WTC11 (cell line): ENCODE results near the gene NFATC2IP. TPM values are rescaled to one million over a fixed set of nuclear protein-coding genes. Genes with fewer than 3 reads are reported as not detected.
A peak's percentile ranks its signal among the peaks of the same experiment; 100 is the strongest.

ENCODE experiments used
- ATAC-seq: fragments of 200-7000 bp; cut with Tn5 transposase; 2 replicates; pipeline ENCODE4 v1.10.0; 2021; ENCODE audit warnings: mild to moderate bottlenecking, moderate library complexity
- Bru-seq: library from RNA; stranded (reverse); fragments of 400-500 nt; gene quantifications from one replicate; lab custom pipeline; 2021; lab: Mats Ljungman, UMichigan
- CTCF ChIA-PET: fragments of 300-600 bp; sonication (Branson Sonifier 250); formaldehyde crosslinking; loops from one replicate; lab custom pipeline; 2021; ENCODE audit warnings: antibody characterized with exemption; lab: Charles Lee
- POLR2A ChIA-PET: fragments of 350-600 bp; sonication (Branson Sonifier 250); formaldehyde crosslinking; loops from one replicate; lab custom pipeline; 2021; ENCODE audit warnings: antibody characterized with exemption; lab: Charles Lee
- DNase-seq: peaks from one replicate; pipeline ENCODE4 v3.0.0; 2021; ENCODE audit warnings: low spot score
- H3K27ac Mint-ChIP-seq: 2 replicates; pipeline ENCODE4 v1.8.0; 2021; ENCODE audit warnings: mixed read lengths
- H3K27me3 Mint-ChIP-seq: 2 replicates; pipeline ENCODE4 v1.8.0; 2021; ENCODE audit warnings: low read depth, mild to moderate bottlenecking, moderate library complexity, mixed read lengths
- H3K36me3 Mint-ChIP-seq: 2 replicates; pipeline ENCODE4 v1.8.0; 2021; ENCODE audit warnings: mixed read lengths
- H3K4me1 Mint-ChIP-seq: 2 replicates; pipeline ENCODE4 v1.8.0; 2022; ENCODE audit warnings: mixed read lengths
- H3K4me3 Mint-ChIP-seq: 2 replicates; pipeline ENCODE4 v1.8.0; 2021; ENCODE audit warnings: mild to moderate bottlenecking, moderate library complexity, mixed read lengths
- H3K9me3 Mint-ChIP-seq: 2 replicates; pipeline ENCODE4 v1.8.0; 2021; ENCODE audit warnings: mixed read lengths
- ARID4B ChIP-seq: sonication (generic); formaldehyde crosslinking; IDR thresholded peaks from 2 replicates; pipeline ENCODE4 v1.8.0; 2023; ENCODE audit warnings: missing genetic modification reagents, mild to moderate bottlenecking, borderline replicate concordance
- CBFB ChIP-seq: sonication (generic); formaldehyde crosslinking; IDR thresholded peaks from 2 replicates; pipeline ENCODE4 v1.8.1; 2022; ENCODE audit warnings: mild to moderate bottlenecking, low read depth, missing genetic modification reagents
- ERG ChIP-seq: fragments of 250-450 bp; sonication (Bioruptor Pico); IDR thresholded peaks from 2 replicates; pipeline ENCODE4 v1.8.0; 2021; ENCODE audit warnings: mild to moderate bottlenecking
- FOXK1 ChIP-seq: sonication (generic); formaldehyde crosslinking; IDR thresholded peaks from 2 replicates; pipeline ENCODE4 v1.8.0; 2022; ENCODE audit warnings: mild to moderate bottlenecking, moderate library complexity, missing genetic modification reagents
- IRF1 ChIP-seq: sonication (generic); formaldehyde crosslinking; IDR thresholded peaks from 2 replicates; pipeline ENCODE4 v1.8.0; 2023; ENCODE audit warnings: missing genetic modification reagents
- IRF2 ChIP-seq: sonication (generic); formaldehyde crosslinking; IDR thresholded peaks from 2 replicates; pipeline ENCODE4 v1.8.0; 2022; ENCODE audit warnings: low read depth, missing genetic modification reagents, borderline replicate concordance
- JUN ChIP-seq: sonication (generic); formaldehyde crosslinking; IDR thresholded peaks from 2 replicates; pipeline ENCODE4 v1.8.0; 2023; ENCODE audit warnings: mild to moderate bottlenecking, missing genetic modification reagents
- MXD4 ChIP-seq: fragments of 250-450 bp; sonication (Bioruptor Pico); IDR thresholded peaks from 2 replicates; pipeline ENCODE4 v1.8.0; 2021; ENCODE audit warnings: mild to moderate bottlenecking, moderate library complexity, borderline replicate concordance
- MYBL2 ChIP-seq: sonication (generic); formaldehyde crosslinking; IDR thresholded peaks from 2 replicates; pipeline ENCODE4 v1.8.1; 2023; ENCODE audit warnings: mild to moderate bottlenecking, moderate library complexity, missing genetic modification reagents
- NFE2L1 ChIP-seq: sonication (generic); formaldehyde crosslinking; IDR thresholded peaks from 2 replicates; pipeline ENCODE4 v1.8.1; 2023; ENCODE audit warnings: missing genetic modification reagents
- NFYB ChIP-seq: sonication (generic); formaldehyde crosslinking; conservative IDR thresholded peaks from 2 replicates; pipeline ENCODE4 v1.8.0; 2022; ENCODE audit warnings: low read depth, missing genetic modification reagents
- NR1H2 ChIP-seq: sonication (generic); formaldehyde crosslinking; IDR thresholded peaks from 2 replicates; pipeline ENCODE4 v1.9.0; 2021; ENCODE audit warnings: mild to moderate bottlenecking, moderate library complexity, missing genetic modification reagents
- NR2C2 ChIP-seq: sonication (generic); formaldehyde crosslinking; IDR thresholded peaks from 2 replicates; pipeline ENCODE4 v1.8.0; 2022; ENCODE audit warnings: mild to moderate bottlenecking, missing genetic modification reagents
- SP1 ChIP-seq: sonication (generic); formaldehyde crosslinking; conservative IDR thresholded peaks from 2 replicates; pipeline ENCODE4 v1.8.1; 2022; ENCODE audit warnings: missing genetic modification reagents
- TEAD1 ChIP-seq: sonication (generic); formaldehyde crosslinking; IDR thresholded peaks from 2 replicates; pipeline ENCODE4 v1.8.0; 2022; ENCODE audit warnings: mild to moderate bottlenecking, missing genetic modification reagents
- ZNF121 ChIP-seq: sonication (generic); formaldehyde crosslinking; IDR thresholded peaks from 2 replicates; pipeline ENCODE4 v1.8.0; 2023; ENCODE audit warnings: missing genetic modification reagents
- ZNF138 ChIP-seq: sonication (generic); formaldehyde crosslinking; conservative IDR thresholded peaks from 2 replicates; pipeline ENCODE4 v1.8.1; 2022; ENCODE audit warnings: mild to moderate bottlenecking, moderate library complexity, missing genetic modification reagents
- ZNF671 ChIP-seq: fragments of 250-450 bp; sonication (Bioruptor Pico); IDR thresholded peaks from 2 replicates; pipeline ENCODE4 v1.8.0; 2021; ENCODE audit warnings: mild to moderate bottlenecking
- long read RNA-seq, 3 experiments: library from RNA in 1 of 3; library from capped mRNA in 1 of 3; library from polyadenylated mRNA in 1 of 3; unstranded in 2 of 3; stranded (forward) in 1 of 3; transcript quantifications; one replicate each; pipeline ENCODE4 v2.0.0, GENCODE V29; 2021
- total RNA-seq: library from RNA; stranded (reverse); gene quantifications from 3 replicates; pipeline ENCODE4 v1.2.3, GENCODE V29; 2021
- TF ChIP-seq, protein P1 (sequence below): sonication (generic); formaldehyde crosslinking; IDR thresholded peaks from 2 replicates; pipeline ENCODE4 v1.8.0; 2022; ENCODE audit warnings: mild to moderate bottlenecking, missing genetic modification reagents
- TF ChIP-seq, protein P2 (sequence below): sonication (generic); formaldehyde crosslinking; IDR thresholded peaks from 2 replicates; pipeline ENCODE4 v1.8.0; 2022; ENCODE audit warnings: mild to moderate bottlenecking, missing genetic modification reagents
- TF ChIP-seq, protein P3 (sequence below): sonication (generic); formaldehyde crosslinking; IDR thresholded peaks from 2 replicates; pipeline ENCODE4 v1.8.1; 2023; ENCODE audit warnings: mild to moderate bottlenecking, missing genetic modification reagents, moderate library complexity
- TF ChIP-seq, protein P4 (sequence below): sonication (generic); formaldehyde crosslinking; IDR thresholded peaks from 2 replicates; pipeline ENCODE4 v1.8.0; 2022; ENCODE audit warnings: mild to moderate bottlenecking, missing genetic modification reagents
- TF ChIP-seq, protein P5 (sequence below): sonication (generic); formaldehyde crosslinking; conservative IDR thresholded peaks from 2 replicates; pipeline ENCODE4 v1.8.1; 2022; ENCODE audit warnings: mild to moderate bottlenecking, missing genetic modification reagents

NFATC2IP gene
- total RNA-seq (60.7 to 66.6 TPM (median 64.0 TPM) in 3 replicates), Bru-seq, nascent RNA (percentile 90 among the genes with signal in this experiment)
- long read RNA-seq, experiment 1, full-length matches to known transcripts = 122 of 193 reads
- long read RNA-seq, experiment 1, partial matches to known transcripts = 13 of 193 reads
- long read RNA-seq, experiment 1, other reads (novel, unspliced or antisense) = 58 of 193 reads
- long read RNA-seq, experiment 2, full-length matches to known transcripts = 15 of 36 reads
- long read RNA-seq, experiment 2, partial matches to known transcripts = 6 of 36 reads
- long read RNA-seq, experiment 2, other reads (novel, unspliced or antisense) = 15 of 36 reads
- long read RNA-seq, experiment 3, full-length matches to known transcripts = 1 of 6 reads
- long read RNA-seq, experiment 3, partial matches to known transcripts = 1 of 6 reads
- long read RNA-seq, experiment 3, other reads (novel, unspliced or antisense) = 4 of 6 reads

DNA sequence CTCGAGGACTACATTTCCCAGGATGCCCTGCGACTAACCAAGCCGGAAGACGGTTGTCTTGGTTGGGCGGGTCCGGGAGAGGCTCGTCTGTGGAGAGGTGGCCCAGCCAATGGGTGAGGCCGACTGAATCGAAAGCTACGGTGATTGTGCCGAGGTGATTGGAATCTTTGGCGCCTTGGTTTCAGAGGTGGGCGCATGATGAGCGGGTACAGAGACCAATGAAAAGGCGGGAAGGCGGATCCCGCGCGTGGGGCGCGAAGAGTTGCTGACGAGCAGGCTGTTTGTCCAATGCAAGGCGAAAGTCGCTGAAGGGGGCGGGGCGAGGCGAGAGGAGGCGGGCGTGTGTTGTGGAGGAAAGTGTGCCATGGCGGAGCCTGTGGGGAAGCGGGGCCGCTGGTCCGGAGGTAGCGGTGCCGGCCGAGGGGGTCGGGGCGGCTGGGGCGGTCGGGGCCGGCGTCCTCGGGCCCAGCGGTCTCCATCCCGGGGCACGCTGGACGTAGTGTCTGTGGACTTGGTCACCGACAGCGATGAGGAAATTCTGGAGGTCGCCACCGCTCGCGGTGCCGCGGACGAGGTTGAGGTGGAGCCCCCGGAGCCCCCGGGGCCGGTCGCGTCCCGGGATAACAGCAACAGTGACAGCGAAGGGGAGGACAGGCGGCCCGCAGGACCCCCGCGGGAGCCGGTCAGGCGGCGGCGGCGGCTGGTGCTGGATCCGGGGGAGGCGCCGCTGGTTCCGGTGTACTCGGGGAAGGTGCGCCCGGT is at the start of gene NFATC2IP:
TSS of gene NFATC2IP (plus strand) at position 290 of the 762 bp plus-strand sequence. CDS start at position 365, 75 bp downstream.
- peak within 1 kb of the TSS; percentile 96 for H3K27ac Mint-ChIP-seq
- ChIA-PET CTCF (interaction anchor here (0.6 to 2.3 kb wide), 12 partner anchors 10 to 907 kb away, joined by 3 to 12 read pairs (median 4); partner anchors contain the start of genes SPNS1 and TUFM), POLR2A (interaction anchor here (1.0 kb wide), 1 partner anchor 88 kb away, joined by 3 read pairs; no protein-coding TSS in a partner anchor)
- H3K27me3 Mint-ChIP-seq = peaks cover 2% of the 10 kb centered on the region; the same call in 1 of the 2 replicates
- H3K36me3 Mint-ChIP-seq = peaks cover 38% of the 10 kb centered on the region
- ATAC-seq (peak; percentile 98), DNase-seq (peak; percentile 99)
- H3K9me3 Mint-ChIP-seq = no peaks in the 10 kb centered on the region
- H3K4me3 Mint-ChIP-seq = peak within 1 kb of the TSS; percentile 94
- H3K4me1 Mint-ChIP-seq = peaks cover 12% of the 10 kb centered on the region
- TF ChIP-seq, protein P1, sequence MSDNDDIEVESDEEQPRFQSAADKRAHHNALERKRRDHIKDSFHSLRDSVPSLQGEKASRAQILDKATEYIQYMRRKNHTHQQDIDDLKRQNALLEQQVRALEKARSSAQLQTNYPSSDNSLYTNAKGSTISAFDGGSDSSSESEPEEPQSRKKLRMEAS = peak; percentile 52
- TF ChIP-seq MYBL2 (CRISPR knock-in tag) (no peak), CBFB (CRISPR knock-in tag) (no peak), ZNF138 (CRISPR knock-in tag) (no peak), NR2C2 (CRISPR knock-in tag) (no peak), SP1 (CRISPR knock-in tag) (peak; percentile 98), ERG (CRISPR knock-in tag) (no peak), NFE2L1 (CRISPR knock-in tag) (peak; percentile 37; the same call in 1 of the 2 replicates), ZNF671 (no peak), MXD4 (CRISPR knock-in tag) (no peak), TEAD1 (CRISPR knock-in tag) (no peak), FOXK1 (peak; percentile 53; the same call in 1 of the 2 replicates), NFYB (peak; percentile 97), ZNF121 (CRISPR knock-in tag) (no peak), ARID4B (peak; percentile 20; the same call in 1 of the 2 replicates), JUN (CRISPR knock-in tag) (peak; percentile 21; the same call in 1 of the 2 replicates), IRF1 (no peak), IRF2 (CRISPR knock-in tag) (no peak), NR1H2 (CRISPR knock-in tag) (no peak)
- TF ChIP-seq, protein P2, sequence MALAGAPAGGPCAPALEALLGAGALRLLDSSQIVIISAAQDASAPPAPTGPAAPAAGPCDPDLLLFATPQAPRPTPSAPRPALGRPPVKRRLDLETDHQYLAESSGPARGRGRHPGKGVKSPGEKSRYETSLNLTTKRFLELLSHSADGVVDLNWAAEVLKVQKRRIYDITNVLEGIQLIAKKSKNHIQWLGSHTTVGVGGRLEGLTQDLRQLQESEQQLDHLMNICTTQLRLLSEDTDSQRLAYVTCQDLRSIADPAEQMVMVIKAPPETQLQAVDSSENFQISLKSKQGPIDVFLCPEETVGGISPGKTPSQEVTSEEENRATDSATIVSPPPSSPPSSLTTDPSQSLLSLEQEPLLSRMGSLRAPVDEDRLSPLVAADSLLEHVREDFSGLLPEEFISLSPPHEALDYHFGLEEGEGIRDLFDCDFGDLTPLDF (CRISPR knock-in tag) = no peak
- TF ChIP-seq, protein P3, sequence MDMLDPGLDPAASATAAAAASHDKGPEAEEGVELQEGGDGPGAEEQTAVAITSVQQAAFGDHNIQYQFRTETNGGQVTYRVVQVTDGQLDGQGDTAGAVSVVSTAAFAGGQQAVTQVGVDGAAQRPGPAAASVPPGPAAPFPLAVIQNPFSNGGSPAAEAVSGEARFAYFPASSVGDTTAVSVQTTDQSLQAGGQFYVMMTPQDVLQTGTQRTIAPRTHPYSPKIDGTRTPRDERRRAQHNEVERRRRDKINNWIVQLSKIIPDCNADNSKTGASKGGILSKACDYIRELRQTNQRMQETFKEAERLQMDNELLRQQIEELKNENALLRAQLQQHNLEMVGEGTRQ = peak; percentile 46; the same call in 1 of the 2 replicates
- TF ChIP-seq, protein P4, sequence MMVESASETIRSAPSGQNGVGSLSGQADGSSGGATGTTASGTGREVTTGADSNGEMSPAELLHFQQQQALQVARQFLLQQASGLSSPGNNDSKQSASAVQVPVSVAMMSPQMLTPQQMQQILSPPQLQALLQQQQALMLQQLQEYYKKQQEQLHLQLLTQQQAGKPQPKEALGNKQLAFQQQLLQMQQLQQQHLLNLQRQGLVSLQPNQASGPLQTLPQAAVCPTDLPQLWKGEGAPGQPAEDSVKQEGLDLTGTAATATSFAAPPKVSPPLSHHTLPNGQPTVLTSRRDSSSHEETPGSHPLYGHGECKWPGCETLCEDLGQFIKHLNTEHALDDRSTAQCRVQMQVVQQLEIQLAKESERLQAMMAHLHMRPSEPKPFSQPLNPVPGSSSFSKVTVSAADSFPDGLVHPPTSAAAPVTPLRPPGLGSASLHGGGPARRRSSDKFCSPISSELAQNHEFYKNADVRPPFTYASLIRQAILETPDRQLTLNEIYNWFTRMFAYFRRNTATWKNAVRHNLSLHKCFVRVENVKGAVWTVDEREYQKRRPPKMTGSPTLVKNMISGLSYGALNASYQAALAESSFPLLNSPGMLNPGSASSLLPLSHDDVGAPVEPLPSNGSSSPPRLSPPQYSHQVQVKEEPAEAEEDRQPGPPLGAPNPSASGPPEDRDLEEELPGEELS (CRISPR knock-in tag) = no peak
- TF ChIP-seq, protein P5, sequence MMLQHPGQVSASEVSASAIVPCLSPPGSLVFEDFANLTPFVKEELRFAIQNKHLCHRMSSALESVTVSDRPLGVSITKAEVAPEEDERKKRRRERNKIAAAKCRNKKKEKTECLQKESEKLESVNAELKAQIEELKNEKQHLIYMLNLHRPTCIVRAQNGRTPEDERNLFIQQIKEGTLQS (CRISPR knock-in tag) = no peak
